ENCODE data around the gene AFF1.
"Not testable (repeated sequence)": the region's sequence is repeated elsewhere in the genome, so short reads cannot be mapped to it uniquely, and the experiment has no call there.

AFF1 gene

DNA sequence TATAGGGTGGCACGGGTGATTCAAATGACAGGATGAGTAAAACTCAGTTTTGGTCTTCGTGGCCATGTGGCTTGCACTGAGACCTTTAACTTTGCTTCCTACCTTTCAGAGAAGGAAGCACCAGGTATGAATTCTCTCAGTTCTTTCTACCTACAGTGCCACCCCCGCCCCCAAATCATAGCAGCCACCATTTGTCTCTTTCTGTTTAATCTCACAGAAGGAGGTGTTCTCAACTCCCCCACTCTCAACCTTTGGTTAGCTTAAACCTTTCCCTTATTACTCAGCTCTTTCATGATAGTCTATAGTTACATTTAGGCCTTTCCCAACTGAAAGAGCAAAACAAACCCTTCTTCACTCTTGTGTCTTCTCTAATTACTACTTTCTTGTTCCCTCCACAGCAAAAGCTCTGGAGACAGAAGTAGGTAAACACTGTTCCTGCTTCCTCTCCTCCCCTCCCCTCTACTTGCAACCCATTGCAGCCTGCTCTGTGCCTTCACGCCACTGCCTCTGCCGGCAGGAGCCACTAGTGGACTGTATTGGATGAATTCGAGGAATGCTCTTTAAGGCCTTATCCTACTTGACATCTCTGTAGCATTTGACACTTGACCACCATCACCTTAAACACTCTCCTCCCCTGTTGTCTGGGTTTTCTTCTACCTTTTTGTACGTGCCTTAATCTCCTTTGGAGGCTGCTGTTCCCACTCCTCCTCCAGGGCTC, 123.7 kb downstream of the AFF1 start:
- DNase-seq, result peak; percentile 62

DNA sequence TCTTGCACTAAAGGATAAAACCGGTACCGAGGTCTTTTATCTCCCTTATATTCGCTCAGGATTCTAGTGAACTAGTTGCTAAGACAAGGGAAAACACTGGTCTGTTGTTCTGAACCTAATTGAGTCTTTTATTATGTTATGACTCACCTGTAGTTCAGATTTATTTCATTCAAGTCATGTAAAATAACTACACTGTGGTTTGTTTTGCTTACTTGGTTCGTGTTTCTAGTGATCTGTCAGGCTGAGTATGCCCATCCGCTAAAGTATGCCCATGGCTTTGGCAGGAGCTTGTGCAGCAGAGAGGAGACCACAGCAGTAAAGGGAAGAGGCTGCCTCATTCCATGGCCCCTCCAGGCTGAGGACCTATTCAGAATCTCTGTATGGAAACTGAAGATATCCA, 126.1 kb downstream of the AFF1 start:
- DNase-seq, result no peak

- DNase-seq, result no peak
Observed at GRCh38 chr4:87065021-87065420, 130.2 kb downstream of the AFF1 start.

GRCh38 chr4:87066403-87067123, 131.8 kb downstream of the AFF1 start:
- no peak for DNase-seq

GRCh38 chr4:87067124-87067885, 132.5 kb downstream of the AFF1 start:
- no peak for DNase-seq

DNA sequence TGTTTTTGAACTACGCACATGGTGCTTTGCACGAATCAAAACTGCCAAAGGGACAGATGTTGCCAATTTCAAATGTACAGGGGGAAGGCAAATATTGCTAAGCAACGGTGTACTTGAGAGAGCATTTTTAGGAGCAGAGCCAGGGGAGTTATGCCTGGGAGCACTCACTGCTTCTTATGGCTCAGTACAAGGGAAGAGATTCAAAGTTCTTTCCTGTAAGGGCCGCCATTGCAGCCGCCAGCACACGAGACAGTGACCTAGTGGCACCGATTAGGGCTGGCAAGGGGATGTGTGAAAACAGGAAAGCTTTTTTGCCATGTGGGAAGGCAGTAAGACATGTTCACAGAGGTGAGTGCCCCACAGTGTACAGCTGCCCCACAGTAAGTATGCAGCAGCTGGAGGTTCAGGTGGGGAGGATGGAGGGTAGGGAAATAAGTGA, 133.8 kb downstream of the AFF1 start:
- no peak for DNase-seq

GRCh38 chr4:87069037-87069742, 134.4 kb downstream of the AFF1 start:
- no peak for DNase-seq

DNA sequence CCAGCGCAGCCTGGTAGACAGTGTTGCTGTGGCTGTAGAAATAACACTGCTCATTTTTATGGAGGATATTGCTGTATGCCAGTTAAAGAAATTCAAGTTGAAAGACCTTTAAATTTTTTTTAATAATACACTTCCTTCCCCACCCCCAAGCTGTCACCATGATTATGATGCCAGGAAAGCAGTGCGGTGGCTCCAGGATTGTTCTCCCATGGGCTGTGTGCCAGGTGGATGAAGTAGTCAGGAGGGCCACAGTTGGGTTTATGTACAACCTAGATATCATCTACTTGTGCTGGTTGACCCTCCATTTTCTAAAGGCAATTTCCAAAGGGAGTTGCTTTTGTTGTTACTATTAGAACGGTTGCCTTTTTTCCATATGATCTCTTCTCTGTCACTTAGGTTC, 136.6 kb downstream of the AFF1 start:
- no peak for DNase-seq

DNA sequence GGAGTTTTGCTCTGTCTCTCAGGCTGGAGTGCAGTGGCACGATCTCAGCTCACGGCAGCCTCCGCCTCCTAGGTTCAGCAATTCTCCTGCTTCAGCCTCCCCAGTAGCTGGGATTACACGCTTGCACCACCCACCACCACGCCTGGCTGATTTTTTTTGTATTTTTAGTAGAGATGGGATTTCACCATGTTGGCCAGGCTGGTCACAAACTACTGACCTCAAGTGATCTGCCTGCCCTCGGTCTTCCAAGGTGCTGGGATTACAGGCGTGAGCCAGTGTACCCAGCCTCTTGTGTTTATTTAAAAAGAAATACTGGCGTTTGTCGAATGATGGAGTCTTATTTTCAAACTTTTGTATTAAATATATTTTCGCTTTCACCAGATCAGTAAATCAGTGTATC, 137.7 kb downstream of the AFF1 start:
- not testable (repeated sequence) for DNase-seq

GRCh38 chr4:87073199-87074120, 138.6 kb downstream of the AFF1 start:
- DNase-seq, result peak; percentile 72

DNA sequence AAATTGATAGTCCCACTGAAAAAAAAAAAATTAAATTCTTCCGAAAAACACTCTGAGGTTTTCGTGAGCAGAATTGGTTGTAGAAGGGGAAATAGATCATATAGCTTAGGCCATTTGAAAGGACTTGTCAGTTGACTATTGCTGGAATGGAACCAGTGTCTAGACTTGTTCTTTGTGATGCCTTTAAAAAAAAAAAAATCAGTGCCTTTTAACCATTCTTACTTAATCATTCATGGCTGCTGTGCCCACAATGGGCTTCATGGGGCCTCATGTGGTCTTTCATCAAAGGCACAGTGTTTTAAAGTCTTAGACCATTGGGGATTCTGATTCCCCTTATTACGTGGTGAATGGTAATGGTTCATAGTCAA, 139.3 kb downstream of the AFF1 start:
- no peak for DNase-seq

- DNase-seq, result no peak
Observed at GRCh38 chr4:87075876-87076275, 141.1 kb downstream of the AFF1 start.

DNA sequence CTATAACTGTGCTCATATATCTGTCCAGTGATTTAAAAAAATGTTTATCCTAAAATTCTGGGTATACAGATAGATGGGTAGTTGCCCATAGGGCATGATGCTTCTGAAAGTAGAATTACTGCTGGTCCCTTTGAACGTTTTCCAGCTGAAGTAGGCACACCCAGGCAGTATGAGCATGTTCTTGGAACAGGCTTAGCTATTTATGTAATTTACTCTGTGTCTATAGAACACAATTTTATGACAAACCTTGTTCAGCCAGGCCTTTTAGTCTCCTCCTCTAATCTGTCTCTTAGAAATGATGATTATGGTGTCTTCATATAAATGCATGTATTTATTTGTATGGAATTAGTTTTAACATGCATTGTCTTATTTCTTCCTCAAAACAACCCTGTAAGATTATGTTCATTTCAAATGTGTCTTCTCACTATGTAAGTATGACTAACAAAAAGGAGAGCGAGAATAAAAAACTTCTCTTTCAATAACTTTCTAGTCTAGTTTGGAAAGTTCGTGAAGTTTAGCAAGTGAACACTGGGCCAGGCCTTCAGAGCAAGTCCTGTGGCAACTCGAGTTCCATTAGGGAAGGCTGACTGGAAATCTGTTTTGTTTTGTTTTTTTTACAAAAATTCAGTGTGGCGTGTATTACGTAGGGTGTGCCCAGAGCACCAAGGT, 142.0 kb downstream of the AFF1 start:
- no peak for DNase-seq

DNA sequence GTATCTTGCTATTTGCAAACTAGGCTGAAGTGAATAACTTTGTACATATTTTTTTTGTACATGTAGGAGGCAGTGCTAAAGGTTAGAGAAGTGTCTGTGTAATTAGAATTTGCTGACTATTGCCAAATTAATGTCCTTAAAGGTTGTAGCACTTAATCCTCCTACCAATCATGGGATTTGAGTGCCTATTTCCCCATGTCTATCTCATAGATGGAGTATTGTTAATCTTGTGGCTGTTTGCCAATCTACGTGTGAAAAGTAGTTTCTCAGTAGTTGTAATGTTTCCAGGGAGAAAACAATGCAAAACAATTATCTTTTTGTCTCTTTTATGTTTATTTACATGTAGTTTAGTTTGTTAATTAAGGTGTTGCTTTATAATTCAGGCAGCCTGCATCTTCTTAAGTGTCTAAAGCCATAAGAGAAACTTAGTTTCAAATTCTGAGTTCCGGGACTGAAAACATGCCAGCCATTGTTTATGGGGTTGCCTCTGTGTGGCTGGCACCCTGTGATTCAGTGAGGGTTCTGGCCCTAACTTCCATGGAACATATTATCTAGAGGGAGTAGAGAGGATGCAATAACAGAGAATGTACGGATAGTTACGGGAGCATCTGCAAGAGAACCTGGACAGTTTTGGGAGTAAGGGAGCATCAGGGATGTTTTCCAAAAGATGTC, 143.2 kb downstream of the AFF1 start:
- DNase-seq, result no peak

- DNase-seq, result no peak
Observed at GRCh38 chr4:87078987-87079486, 144.2 kb downstream of the AFF1 start.

DNA sequence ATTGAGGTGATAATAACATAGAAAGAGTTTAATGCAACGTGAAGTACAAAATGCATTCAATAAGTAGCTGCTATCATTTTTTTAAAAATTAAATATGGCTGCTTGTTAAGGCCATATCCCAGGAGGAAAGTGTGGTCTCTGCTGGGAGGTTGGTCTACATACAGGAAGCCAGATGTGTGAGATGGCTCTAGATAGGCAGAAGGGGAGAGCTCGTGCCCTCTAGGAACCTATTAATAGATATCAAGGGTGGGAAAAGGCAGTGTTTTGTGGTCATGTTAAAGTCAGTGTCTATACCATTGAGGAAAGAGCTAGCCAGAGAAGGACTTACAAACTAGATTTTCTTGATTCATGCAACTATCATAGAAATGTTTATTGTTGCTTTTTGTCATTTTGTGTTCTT, 145.2 kb downstream of the AFF1 start:
- DNase-seq, result no peak

GRCh38 chr4:87080462-87080861, 145.7 kb downstream of the AFF1 start:
- DNase-seq, result no peak

DNA sequence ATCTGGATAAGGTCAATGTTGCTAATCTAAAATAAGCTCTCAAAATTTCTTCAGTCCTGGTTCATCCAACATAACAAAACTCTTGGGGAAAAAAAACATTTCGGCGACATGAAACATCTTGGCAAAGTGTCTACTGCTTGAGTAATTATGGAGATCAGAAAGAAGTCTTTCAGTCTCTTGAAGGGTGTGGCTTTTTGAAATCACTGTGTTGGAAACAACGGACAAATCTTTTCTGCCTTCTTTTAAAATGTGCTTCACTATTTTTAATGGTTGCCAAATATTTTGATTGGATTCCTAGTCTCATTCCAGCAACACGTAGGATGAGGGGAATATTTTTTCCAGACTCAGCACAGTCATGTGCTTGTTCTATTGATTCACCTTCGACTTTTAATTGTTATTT, 147.0 kb downstream of the AFF1 start:
- DNase-seq, result no peak

- DNase-seq, result not testable (repeated sequence)
Observed at GRCh38 chr4:87085732-87086131, 150.9 kb downstream of the AFF1 start.

DNA sequence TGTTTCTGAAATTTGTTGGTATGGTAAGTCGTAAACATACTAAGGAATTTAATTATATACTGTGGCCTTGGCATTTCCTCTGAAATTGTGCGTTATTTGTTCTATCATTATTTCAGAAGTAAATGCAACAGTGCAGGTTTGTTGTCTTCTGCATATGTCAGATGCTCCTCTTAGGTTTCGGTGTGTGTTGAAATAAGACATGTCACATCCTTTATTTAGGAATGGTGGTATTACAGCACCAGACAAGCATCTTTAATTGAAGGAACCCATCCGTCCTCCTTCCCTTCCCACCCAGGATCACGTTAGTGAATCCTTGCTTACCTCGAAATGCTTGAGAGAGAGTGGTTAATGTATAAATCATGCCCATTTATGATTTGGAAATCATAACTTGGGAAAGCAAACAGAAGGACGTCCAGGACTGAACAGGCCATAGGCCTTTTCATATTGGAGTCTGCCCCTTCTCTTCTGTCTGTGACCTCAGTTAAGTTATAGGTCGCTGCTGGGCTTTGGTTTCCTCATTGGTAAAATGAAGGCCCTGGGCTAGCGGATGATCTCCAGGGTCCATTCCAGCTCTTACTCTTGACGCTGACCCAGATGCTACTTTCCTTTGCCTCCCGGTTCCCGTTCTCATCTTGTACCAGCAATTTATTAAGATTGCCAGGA, 151.5 kb downstream of the AFF1 start:
- DNase-seq, result no peak
